ENCODE data around the gene C15orf40. TPM values are rescaled to one million over a fixed set of nuclear protein-coding genes. Genes with fewer than 3 reads are reported as not detected.
"Not testable (repeated sequence)": the region's sequence is repeated elsewhere in the genome, so short reads cannot be mapped to it uniquely, and the experiment has no call there.

C15orf40 gene
- total and polyA plus RNA-seq, 8 donors, result 13.0 to 26.7 (median 23.6) TPM

DNA sequence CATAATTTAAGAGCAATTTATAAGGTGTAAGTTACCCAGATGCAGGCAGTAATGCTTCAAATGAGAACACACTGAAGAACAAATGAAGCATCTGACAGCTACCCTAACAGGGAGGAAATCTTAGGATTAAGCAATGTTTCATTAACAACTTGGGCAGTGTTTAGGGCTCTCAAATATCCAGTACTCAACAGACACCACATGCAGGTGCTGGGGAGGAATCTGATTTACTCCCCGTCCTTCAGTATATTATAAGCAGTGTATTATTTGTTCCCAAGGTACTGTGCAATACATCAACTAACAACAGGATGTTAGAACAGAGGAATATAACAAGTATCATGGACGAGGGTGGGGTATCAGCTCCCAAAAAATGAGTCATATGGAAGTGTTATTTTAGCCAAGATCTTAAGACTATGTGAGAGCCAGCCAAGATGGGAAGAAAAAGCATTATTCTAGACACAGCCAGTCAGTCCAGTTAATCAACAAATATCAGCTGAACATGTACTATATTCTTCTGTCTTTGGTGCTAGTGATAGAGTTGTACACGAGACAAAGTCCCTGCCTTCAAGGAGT, 35.2 kb upstream of the C15orf40 start:
- Histone ChIP-seq H3K9me3 (no peaks in the 10 kb centered on the region), H3K36me3 (peaks cover 0 to 55% of the 10 kb centered on the region in 2 donors), H3K4me3 (no peak overlapping the region), H3K27me3 (no peaks in the 10 kb centered on the region), H3K27ac (peak overlapping the region; percentile 16 to 41), H3K4me1 (peaks cover 0 to 10% of the 10 kb centered on the region in 2 donors)
- peak; percentile 60 for ATAC-seq
- DNase-seq, result no peak
- TF ChIP-seq, protein P1, sequence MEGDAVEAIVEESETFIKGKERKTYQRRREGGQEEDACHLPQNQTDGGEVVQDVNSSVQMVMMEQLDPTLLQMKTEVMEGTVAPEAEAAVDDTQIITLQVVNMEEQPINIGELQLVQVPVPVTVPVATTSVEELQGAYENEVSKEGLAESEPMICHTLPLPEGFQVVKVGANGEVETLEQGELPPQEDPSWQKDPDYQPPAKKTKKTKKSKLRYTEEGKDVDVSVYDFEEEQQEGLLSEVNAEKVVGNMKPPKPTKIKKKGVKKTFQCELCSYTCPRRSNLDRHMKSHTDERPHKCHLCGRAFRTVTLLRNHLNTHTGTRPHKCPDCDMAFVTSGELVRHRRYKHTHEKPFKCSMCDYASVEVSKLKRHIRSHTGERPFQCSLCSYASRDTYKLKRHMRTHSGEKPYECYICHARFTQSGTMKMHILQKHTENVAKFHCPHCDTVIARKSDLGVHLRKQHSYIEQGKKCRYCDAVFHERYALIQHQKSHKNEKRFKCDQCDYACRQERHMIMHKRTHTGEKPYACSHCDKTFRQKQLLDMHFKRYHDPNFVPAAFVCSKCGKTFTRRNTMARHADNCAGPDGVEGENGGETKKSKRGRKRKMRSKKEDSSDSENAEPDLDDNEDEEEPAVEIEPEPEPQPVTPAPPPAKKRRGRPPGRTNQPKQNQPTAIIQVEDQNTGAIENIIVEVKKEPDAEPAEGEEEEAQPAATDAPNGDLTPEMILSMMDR (IDR thresholded peaks at IDR 0.05), result no peak
- intact Hi-C loops (cut with DNase I), result no loop called here

DNA sequence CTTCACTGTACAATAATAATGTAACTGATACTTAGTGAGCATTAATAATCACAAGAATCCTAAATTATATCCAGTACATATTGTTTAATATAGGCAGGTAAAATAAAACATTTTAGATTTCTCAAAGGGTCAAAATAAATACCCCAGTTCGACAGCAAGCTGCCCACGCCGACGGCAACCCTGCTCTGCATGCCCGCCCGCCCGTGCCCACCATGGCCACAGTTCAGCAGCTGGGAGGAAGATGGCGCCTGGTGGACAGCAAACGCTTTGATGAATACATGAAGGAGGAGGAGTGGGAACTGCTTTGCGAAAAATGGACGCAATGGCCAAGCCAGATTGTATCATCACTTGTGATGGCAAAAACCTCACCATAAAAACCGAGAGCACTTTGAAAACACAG, 32.7 kb upstream of the C15orf40 start:
- Histone ChIP-seq H3K27me3 (no peaks in the 10 kb centered on the region), H3K27ac (no peak overlapping the region), H3K4me1 (peaks cover 0 to 10% of the 10 kb centered on the region in 2 donors), H3K9me3 (no peaks in the 10 kb centered on the region), H3K4me3 (no peak overlapping the region), H3K36me3 (peaks cover 0 to 75% of the 10 kb centered on the region in 2 donors)
- ATAC-seq (no peak), DNase-seq (no peak)
- intact Hi-C loops (cut with DNase I), result no loop called here
- TF ChIP-seq, protein P1 (IDR thresholded peaks at IDR 0.05), result no peak

DNA sequence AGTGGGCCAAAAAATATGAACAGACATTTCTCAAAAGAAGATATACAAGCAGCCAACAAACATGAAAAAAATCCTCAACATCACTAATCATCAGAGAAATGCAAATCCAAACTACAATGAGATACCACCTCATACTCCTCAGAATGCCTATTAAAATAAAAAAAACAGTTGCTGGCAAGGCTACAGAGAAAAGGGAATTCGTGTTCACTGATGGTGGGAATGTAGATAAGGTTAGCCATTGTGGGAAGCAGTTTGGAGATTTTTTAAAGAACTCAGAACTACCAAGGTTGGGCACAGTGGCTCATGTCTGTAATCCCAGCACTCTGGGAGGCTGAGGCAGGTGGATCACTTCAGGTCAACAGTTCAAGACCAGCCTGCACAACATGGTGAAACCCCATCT, 27.8 kb upstream of the C15orf40 start:
- Histone ChIP-seq H3K4me3 (no peak overlapping the region), H3K27ac (no peak overlapping the region), H3K27me3 (no peaks in the 10 kb centered on the region), H3K4me1 (no peaks in the 10 kb centered on the region), H3K9me3 (no peaks in the 10 kb centered on the region), H3K36me3 (peaks cover 0 to 59% of the 10 kb centered on the region in 2 donors)
- TF ChIP-seq, protein P1 (IDR thresholded peaks at IDR 0.05), result no peak
- DNase-seq (no peak), ATAC-seq (no peak)
- intact Hi-C loops (cut with DNase I), result no loop called here

DNA sequence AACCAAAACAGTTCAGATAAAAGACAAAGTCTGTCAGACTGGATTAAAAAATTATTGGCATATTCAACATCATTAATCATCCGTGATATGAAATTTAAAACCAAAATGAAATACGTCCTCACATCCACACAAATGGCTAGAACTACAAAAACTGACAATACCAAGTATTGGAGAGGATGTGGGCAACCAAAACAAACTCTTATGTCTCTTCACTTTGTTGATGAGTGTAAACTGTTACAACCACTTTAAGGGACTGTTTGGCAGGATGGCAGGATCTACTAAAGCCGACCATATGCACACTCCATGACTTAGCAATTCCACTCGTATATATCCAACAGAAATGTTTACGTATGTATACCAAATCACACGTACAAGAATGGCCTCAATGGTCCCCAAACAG, 24.8 kb upstream of the C15orf40 start:
- no peak for ATAC-seq
- TF ChIP-seq, protein P1 (IDR thresholded peaks at IDR 0.05), result no peak
- no peaks in the 10 kb centered on the region for H3K27me3 ChIP-seq
- H3K4me1 ChIP-seq, result no peaks in the 10 kb centered on the region
- H3K4me3 ChIP-seq, result no peak overlapping the region
- H3K9me3 ChIP-seq, result no peaks in the 10 kb centered on the region
- H3K36me3 ChIP-seq, result peaks cover 0 to 59% of the 10 kb centered on the region in 2 donors
- no peak for DNase-seq
- no peak overlapping the region for H3K27ac ChIP-seq
- intact Hi-C loops (cut with DNase I), result no loop called here

DNA sequence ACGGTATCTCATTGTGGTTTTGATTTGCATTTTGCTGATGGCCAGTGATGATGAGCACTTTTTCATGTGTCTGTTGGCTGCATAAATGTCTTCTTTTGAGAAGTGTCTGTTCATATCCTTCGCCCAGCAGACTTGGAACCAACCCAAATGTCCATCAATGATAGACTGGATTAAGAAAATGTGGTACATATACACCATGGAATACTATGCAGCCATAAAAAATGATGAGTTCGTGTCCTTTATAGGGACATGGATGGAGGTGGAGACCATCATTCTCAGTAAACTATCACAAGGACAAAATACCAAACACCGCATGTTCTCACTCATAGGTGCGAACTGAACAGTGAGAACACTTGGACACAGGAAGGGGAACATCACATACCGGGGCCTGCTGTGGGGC, 19.8 kb upstream of the C15orf40 start:
- DNase-seq; intact Hi-C loops (cut with DNase I); H3K27ac ChIP-seq; H3K27me3 ChIP-seq; H3K4me3 ChIP-seq; ATAC-seq; H3K4me1 ChIP-seq; H3K9me3 ChIP-seq: not testable (repeated sequence)
- peaks cover 0 to 64% of the 10 kb centered on the region in 2 donors for H3K36me3 ChIP-seq

DNA sequence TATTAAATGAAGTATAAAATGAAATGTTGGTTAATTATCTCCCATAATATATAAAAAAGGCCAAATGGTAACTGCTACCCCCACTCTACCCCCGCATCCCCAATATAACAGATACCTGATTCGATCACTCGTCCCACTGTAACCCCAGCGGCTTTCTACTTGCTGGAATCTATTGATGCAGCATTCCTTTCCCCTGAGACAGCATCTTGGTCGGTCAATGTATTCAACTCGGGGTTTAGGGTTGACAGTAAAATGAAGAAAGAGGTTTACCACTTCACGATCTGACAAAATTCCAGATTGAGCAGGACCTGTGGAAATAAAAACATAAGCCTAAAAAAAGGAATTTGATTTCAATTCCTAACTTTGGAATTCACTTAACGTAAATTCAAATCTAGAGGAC, 18.6 kb upstream of the C15orf40 start:
- Histone ChIP-seq H3K27me3 (no peaks in the 10 kb centered on the region), H3K9me3 (no peaks in the 10 kb centered on the region), H3K36me3 (peaks cover 0 to 67% of the 10 kb centered on the region in 2 donors), H3K27ac (no peak overlapping the region), H3K4me3 (no peak overlapping the region), H3K4me1 (no peaks in the 10 kb centered on the region)
- ATAC-seq (no peak), DNase-seq (no peak)
- TF ChIP-seq, protein P1 (IDR thresholded peaks at IDR 0.05), result no peak
- intact Hi-C loops (cut with DNase I), result no loop called here
